Kidney (tissue), 14 donors: ENCODE results near the gene MAVS. TPM values are rescaled to one million over a fixed set of nuclear protein-coding genes. Genes with fewer than 3 reads are reported as not detected.

Experiments used
- DNase-seq, 5 donors: peaks; one replicate each; pipeline ENCODE4 v3.0.0-alpha.2; 2013 to 2020
- FAIRE-seq: peaks from 2 replicates; lab custom pipeline; 2012; peaks lifted over from hg19 to GRCh38; lab: Jason Lieb, UNC
- H3K27ac ChIP-seq, 2 donors: one replicate each; pipeline ENCODE4 v1.7.0; 2013; ENCODE audit warnings: low read depth in 2 of 2, low read length in 2 of 2, inconsistent platforms in 1 of 2
- H3K27me3 ChIP-seq: one replicate; pipeline ENCODE4 v1.7.1; 2013; ENCODE audit warnings: low read length, inconsistent platforms; ENCODE audit not compliant: control insufficient read depth, insufficient read depth
- H3K36me3 ChIP-seq, 3 donors: one replicate each; pipeline versions ENCODE4 v1.7.0 to v1.7.1; 2013; ENCODE audit warnings: low read length in 3 of 3, control low read depth in 1 of 3, inconsistent platforms in 1 of 3; ENCODE audit not compliant: insufficient read depth in 3 of 3, control insufficient read depth in 2 of 3
- H3K4me1 ChIP-seq, 3 donors: one replicate each; pipeline versions ENCODE4 v1.7.0 to v1.7.1; 2013; ENCODE audit warnings: low read length in 3 of 3, inconsistent platforms in 1 of 3, low read depth in 1 of 3; ENCODE audit not compliant: control insufficient read depth in 2 of 3, insufficient read depth in 2 of 3
- H3K4me3 ChIP-seq, 3 donors: one replicate each; pipeline versions ENCODE4 v1.7.0 to v1.8.1; 2013; ENCODE audit warnings: low read length in 3 of 3, control low read depth in 1 of 3, inconsistent platforms in 1 of 3
- H3K9ac ChIP-seq, 3 donors: one replicate each; pipeline versions ENCODE4 v1.7.0 to v1.7.1; 2013; ENCODE audit warnings: low read length in 3 of 3, control low read depth in 1 of 3, inconsistent platforms in 1 of 3
- H3K9me3 ChIP-seq, 3 donors: one replicate each; pipeline versions ENCODE4 v1.7.0 to v1.7.1; 2013; ENCODE audit warnings: low read length in 3 of 3, control low read depth in 1 of 3, inconsistent platforms in 1 of 3; ENCODE audit not compliant: control insufficient read depth in 2 of 3, insufficient read depth in 1 of 3
- intact Hi-C: fragments of 100-400 bp; cut with DNase I; formaldehyde crosslinking; loops from one replicate; pipeline ENCODE4 v1.11.1; 2022
- polyA plus RNA-seq: library from polyadenylated mRNA; stranded (reverse); fragments of 350-450 nt; fragmentation: Illumina TruSeq; extraction: RNeasy Lipid Tissue Mini Kit (QIAGEN cat#74804); gene quantifications from one replicate; pipeline ENCODE4 v1.2.3, GENCODE V29; 2014; ENCODE audit warnings: low read depth, low replicate concordance; ENCODE audit not compliant: insufficient read depth
- total RNA-seq: library from RNA; stranded (reverse); fragmentation: NEBNext Ultra II Directional; extraction: Animal tissue kit (Norgen Biotek cat#: 25700); gene quantifications from one replicate; pipeline ENCODE4 v1.2.1, GENCODE V29; 2021
- TF ChIP-seq, protein P1 (sequence below): IDR thresholded peaks from 3 replicates; pipeline ENCODE4 v1.5.1; 2012; ENCODE audit warnings: mild to moderate bottlenecking, moderate library complexity, borderline replicate concordance; ENCODE audit not compliant: insufficient read depth; ENCODE audit errors: extremely low read depth
- donor health status: control.
- donor health status: control.
- donor health status: control.
- donor health status: control.
- donor health status: control.
- donor health status: DM: yes; HTN: yes; CAD: no.
- donor health status: Normal renal cell carcinoma (clear cell type).

Gene MAVS
- total and polyA plus RNA-seq, 2 donors from 2014 or later = 10.0 to 46.8 TPM

DNA sequence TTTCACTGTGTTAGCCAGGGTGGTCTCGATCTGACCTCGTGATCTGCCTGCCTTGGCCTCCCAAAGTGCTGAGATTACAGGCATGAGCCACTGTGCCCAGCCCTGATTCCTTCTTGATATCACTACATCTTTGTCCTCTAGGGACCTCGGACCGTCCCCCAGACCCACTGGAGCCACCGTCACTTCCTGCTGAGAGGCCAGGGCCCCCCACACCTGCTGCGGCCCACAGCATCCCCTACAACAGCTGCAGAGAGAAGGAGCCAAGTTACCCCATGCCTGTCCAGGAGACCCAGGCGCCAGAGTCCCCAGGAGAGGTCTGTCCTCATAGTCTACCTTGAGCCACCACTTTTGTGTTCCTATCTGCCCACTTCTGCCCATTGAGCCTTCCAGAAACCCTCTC, 14.6 kb downstream of the MAVS start:
- Histone ChIP-seq H3K27me3 (no peaks in the 10 kb centered on the region), H3K9me3 (no peaks in the 10 kb centered on the region), H3K4me1 (no peaks in the 10 kb centered on the region), H3K9ac (no peak overlapping the region), H3K36me3 (peaks cover 2 to 49% (median 46%) of the 10 kb centered on the region in 3 donors), H3K27ac (no peak overlapping the region), H3K4me3 (no peak overlapping the region)
- intact Hi-C loops = no loop called here
- no peak for FAIRE-seq
- TF ChIP-seq, protein P1, sequence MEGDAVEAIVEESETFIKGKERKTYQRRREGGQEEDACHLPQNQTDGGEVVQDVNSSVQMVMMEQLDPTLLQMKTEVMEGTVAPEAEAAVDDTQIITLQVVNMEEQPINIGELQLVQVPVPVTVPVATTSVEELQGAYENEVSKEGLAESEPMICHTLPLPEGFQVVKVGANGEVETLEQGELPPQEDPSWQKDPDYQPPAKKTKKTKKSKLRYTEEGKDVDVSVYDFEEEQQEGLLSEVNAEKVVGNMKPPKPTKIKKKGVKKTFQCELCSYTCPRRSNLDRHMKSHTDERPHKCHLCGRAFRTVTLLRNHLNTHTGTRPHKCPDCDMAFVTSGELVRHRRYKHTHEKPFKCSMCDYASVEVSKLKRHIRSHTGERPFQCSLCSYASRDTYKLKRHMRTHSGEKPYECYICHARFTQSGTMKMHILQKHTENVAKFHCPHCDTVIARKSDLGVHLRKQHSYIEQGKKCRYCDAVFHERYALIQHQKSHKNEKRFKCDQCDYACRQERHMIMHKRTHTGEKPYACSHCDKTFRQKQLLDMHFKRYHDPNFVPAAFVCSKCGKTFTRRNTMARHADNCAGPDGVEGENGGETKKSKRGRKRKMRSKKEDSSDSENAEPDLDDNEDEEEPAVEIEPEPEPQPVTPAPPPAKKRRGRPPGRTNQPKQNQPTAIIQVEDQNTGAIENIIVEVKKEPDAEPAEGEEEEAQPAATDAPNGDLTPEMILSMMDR = no peak
- DNase-seq = no peak

DNA sequence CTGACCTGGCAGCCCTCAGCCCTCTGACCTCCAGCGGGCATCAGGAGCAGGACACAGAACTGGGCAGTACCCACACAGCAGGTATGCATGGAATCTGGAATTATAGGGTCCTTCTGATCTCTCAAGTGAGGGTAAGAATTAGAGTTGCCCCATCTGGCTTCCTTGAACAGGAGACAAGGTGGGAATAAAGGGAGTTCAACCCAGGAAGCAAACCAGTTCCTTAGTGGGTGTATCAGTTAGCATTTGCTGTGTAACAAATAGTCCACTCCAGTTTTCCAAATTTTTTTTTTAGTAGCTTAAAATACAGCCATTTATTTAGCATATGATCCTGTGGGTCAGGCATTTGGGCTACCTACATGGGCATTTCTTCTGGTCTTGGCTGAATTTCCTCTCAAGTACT, 15.7 kb downstream of the MAVS start:
- peaks cover 2 to 51% (median 46%) of the 10 kb centered on the region in 3 donors for H3K36me3 ChIP-seq
- TF ChIP-seq, protein P1 = no peak
- no peaks in the 10 kb centered on the region for H3K27me3 ChIP-seq
- no peak for DNase-seq
- no peak overlapping the region for H3K4me3 ChIP-seq
- no peak for FAIRE-seq
- no peaks in the 10 kb centered on the region for H3K9me3 ChIP-seq
- no peaks in the 10 kb centered on the region for H3K4me1 ChIP-seq
- H3K27ac ChIP-seq = no peak overlapping the region
- no peak overlapping the region for H3K9ac ChIP-seq
- intact Hi-C loops = no loop called here

DNA sequence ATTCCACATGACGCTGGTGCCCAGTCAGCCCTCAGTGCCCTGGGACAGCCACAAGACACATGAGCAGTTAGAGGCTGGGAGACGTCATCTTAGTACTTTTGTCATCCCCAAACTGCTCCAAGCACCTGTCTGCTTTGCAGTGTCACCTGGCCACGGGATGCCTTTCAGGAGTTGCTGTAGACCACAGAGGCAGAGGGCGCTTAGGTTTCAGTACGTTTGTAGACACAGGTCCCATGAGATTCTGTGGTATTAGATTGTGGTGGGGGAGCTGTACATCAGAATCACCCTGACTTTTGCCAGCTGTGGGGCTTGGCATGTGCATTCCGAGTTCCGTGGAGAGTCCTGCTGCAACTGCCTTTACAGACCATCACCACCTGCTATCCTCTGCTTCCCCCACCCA, 16.7 kb downstream of the MAVS start:
- H3K4me3 ChIP-seq = no peak overlapping the region
- TF ChIP-seq, protein P1 = no peak
- H3K4me1 ChIP-seq = no peaks in the 10 kb centered on the region
- intact Hi-C loops = no loop called here
- H3K9ac ChIP-seq = no peak overlapping the region
- FAIRE-seq = no peak
- peaks cover 2 to 50% (median 38%) of the 10 kb centered on the region in 3 donors for H3K36me3 ChIP-seq
- H3K9me3 ChIP-seq = no peaks in the 10 kb centered on the region
- no peak overlapping the region for H3K27ac ChIP-seq
- H3K27me3 ChIP-seq = no peaks in the 10 kb centered on the region
- DNase-seq = no peak

DNA sequence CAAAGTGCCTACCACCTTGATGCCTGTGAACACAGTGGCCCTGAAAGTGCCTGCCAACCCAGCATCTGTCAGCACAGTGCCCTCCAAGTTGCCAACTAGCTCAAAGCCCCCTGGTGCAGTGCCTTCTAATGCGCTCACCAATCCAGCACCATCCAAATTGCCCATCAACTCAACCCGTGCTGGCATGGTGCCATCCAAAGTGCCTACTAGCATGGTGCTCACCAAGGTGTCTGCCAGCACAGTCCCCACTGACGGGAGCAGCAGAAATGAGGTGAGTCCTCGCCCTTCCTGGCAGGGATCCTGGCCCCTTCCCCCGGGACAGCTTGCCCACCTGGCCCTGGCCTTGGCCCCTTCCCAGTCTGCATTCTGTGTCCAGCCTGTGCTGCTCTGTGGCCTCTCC, 17.9 kb downstream of the MAVS start:
- Histone ChIP-seq H3K4me3 (no peak overlapping the region), H3K4me1 (no peaks in the 10 kb centered on the region), H3K27ac (no peak overlapping the region), H3K27me3 (no peaks in the 10 kb centered on the region), H3K9ac (no peak overlapping the region), H3K9me3 (no peaks in the 10 kb centered on the region), H3K36me3 (peaks cover 2 to 50% (median 38%) of the 10 kb centered on the region in 3 donors)
- TF ChIP-seq, protein P1 = no peak
- DNase-seq (no peak), FAIRE-seq (no peak)
- intact Hi-C loops = no loop called here
